GM19438 (cell line): ENCODE results near the gene FSTL1.

Experiments used
- ATAC-seq: cut with Tn5 transposase; IDR thresholded peaks from one replicate; pipeline ENCODE4 v1.9.1; 2021; ENCODE audit warnings: low read depth; ENCODE audit not compliant: unreplicated experiment

Gene FSTL1

GRCh38 chr3:120450600-120451271 lies at the start of gene FSTL1:
Gene FSTL1, minus strand, starts transcription at chr3:120450992. Its CDS starts 246 bp downstream, at chr3:120450746.
- ATAC-seq = no peak

- no peak for ATAC-seq
These were observed 48.0 kb upstream of the FSTL1 start for GRCh38 chr3:120498556-120499346.

- ATAC-seq = no peak
These were observed 47.0 kb upstream of the FSTL1 start for GRCh38 chr3:120497818-120498217.

- no peak for ATAC-seq
These were observed 46.5 kb upstream of the FSTL1 start for GRCh38 chr3:120497336-120497735.

GRCh38 chr3:120496278-120497002 lies 45.6 kb upstream of the FSTL1 start:
- ATAC-seq = no peak

- ATAC-seq = no peak
These were observed 45.0 kb upstream of the FSTL1 start for GRCh38 chr3:120495809-120496208.

- ATAC-seq = no peak
These were observed 41.3 kb upstream of the FSTL1 start for GRCh38 chr3:120492103-120492502.

GRCh38 chr3:120489421-120489820 lies 38.6 kb upstream of the FSTL1 start:
- ATAC-seq = no peak

GRCh38 chr3:120488296-120488695 lies 37.5 kb upstream of the FSTL1 start:
- ATAC-seq = no peak

- no peak for ATAC-seq
These were observed 36.4 kb upstream of the FSTL1 start for GRCh38 chr3:120487191-120487650.

- ATAC-seq = no peak
These were observed 30.3 kb upstream of the FSTL1 start for GRCh38 chr3:120481081-120481480.

- no peak for ATAC-seq
These were observed 27.0 kb upstream of the FSTL1 start for GRCh38 chr3:120477781-120478180.

- ATAC-seq = no peak
These were observed 25.1 kb upstream of the FSTL1 start for GRCh38 chr3:120475722-120476377.

- no peak for ATAC-seq
These were observed 23.3 kb upstream of the FSTL1 start for GRCh38 chr3:120473896-120474675.

- no peak for ATAC-seq
These were observed 22.6 kb upstream of the FSTL1 start for GRCh38 chr3:120473389-120473788.

GRCh38 chr3:120472121-120472844 lies 21.5 kb upstream of the FSTL1 start:
- no peak for ATAC-seq

GRCh38 chr3:120471643-120472042 lies 20.9 kb upstream of the FSTL1 start:
- ATAC-seq = no peak

- ATAC-seq = no peak
These were observed 20.1 kb upstream of the FSTL1 start for GRCh38 chr3:120470870-120471269.

GRCh38 chr3:120469882-120470301 lies 19.1 kb upstream of the FSTL1 start:
- no peak for ATAC-seq
